Esophagus squamous epithelium (tissue), 4 donors: Measurements from ENCODE around the gene PTPRO.

Source experiments
- POLR2A ChIP-seq, 4 donors: fragments of 450-650 bp; IDR thresholded peaks; one replicate each; pipeline ENCODE4 v1.6.1; 2017; ENCODE audit warnings: antibody characterized with exemption in 4 of 4, mild to moderate bottlenecking in 4 of 4, moderate library complexity in 3 of 4
- TF ChIP-seq, protein P1 (sequence below), 6 experiments: fragments of 450-650 bp in 4 of 6; fragments of 200-600 bp in 2 of 6; sonication (generic) in 2 of 6; IDR thresholded peaks; one replicate each; pipeline ENCODE4 v1.5.1; 2016 to 2019; ENCODE audit warnings: antibody characterized with exemption in 6 of 6, mild to moderate bottlenecking in 4 of 6, moderate library complexity in 4 of 6

- TF ChIP-seq, protein P1, sequence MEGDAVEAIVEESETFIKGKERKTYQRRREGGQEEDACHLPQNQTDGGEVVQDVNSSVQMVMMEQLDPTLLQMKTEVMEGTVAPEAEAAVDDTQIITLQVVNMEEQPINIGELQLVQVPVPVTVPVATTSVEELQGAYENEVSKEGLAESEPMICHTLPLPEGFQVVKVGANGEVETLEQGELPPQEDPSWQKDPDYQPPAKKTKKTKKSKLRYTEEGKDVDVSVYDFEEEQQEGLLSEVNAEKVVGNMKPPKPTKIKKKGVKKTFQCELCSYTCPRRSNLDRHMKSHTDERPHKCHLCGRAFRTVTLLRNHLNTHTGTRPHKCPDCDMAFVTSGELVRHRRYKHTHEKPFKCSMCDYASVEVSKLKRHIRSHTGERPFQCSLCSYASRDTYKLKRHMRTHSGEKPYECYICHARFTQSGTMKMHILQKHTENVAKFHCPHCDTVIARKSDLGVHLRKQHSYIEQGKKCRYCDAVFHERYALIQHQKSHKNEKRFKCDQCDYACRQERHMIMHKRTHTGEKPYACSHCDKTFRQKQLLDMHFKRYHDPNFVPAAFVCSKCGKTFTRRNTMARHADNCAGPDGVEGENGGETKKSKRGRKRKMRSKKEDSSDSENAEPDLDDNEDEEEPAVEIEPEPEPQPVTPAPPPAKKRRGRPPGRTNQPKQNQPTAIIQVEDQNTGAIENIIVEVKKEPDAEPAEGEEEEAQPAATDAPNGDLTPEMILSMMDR (IDR thresholded peaks at IDR 0.05) = no peak
- no peak for TF ChIP-seq POLR2A (IDR thresholded peaks at IDR 0.05)
These were observed 302.8 kb downstream of the PTPRO start for GRCh38 chr12:15625075-15625474.
